T-helper 22 cell (primary cell): Measurements from ENCODE around the gene DNAH5.
"Not testable (repeated sequence)": the region's sequence is repeated elsewhere in the genome, so short reads cannot be mapped to it uniquely, and the experiment has no call there.

Source experiments
- DNase-seq: peaks from one replicate; pipeline ENCODE4 v3.0.0-alpha.2; 2020; ENCODE audit warnings: low read depth

Gene DNAH5

GRCh38 chr5:13843175-13843846 lies 101.2 kb downstream of the DNAH5 start:
- DNase-seq = no peak

GRCh38 chr5:13833440-13833839 lies 111.0 kb downstream of the DNAH5 start:
- no peak for DNase-seq

DNA sequence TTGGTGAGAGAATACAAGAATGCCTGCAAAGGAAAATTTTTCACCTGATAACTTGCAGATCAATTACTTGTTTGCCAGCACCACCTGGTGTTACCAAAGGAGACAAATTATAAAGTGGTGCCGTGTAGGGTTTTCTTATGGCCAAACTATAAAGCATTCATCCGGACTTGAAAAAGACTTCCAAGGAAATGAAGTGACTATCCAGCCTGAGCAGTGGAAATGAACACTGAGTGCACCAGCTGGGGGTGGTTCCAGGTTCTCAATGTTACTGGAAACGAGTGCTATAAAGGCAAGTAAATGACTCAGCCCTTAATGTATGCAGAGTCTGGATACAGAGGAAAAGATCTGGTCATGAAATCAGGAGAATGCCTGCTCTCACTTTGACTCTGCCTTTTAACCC lies 113.1 kb downstream of the DNAH5 start:
- no peak for DNase-seq

DNA sequence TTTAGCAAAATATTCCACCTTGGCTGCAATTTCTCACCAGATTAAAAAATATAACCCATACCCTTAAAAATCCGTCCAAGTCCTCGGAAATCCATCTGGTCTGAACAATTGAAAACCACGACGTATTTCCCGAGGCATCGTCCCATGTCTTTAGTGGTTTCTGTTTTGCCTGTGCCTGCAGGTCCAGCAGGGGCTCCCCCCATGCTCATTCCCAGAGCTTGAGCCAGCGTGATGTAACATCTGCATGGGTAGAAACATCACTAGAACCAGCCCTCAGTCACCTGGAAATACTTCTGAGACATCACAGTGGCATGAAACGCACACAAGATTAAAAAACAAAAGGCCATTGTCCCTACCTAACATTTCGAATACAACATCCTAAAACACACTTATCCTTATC lies 114.0 kb downstream of the DNAH5 start:
- DNase-seq = no peak

DNA sequence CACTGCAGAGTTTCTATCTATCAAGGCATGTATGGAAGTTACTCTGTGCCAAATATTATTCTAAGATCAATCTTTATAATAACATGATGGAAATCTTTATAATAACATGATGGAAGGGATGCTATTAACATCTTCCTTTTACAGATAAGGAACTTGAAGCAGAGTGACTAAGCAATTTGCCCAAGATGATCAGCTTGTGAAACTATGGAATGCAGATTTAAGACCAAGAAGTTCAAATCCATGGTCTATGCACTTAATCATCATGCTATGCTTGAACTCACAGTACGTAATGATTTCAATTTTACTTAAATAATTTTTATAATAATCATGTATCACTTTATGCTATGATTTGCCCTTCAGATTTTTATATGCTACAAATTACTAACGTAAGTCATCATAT lies 123.1 kb downstream of the DNAH5 start:
- DNase-seq = no peak

DNA sequence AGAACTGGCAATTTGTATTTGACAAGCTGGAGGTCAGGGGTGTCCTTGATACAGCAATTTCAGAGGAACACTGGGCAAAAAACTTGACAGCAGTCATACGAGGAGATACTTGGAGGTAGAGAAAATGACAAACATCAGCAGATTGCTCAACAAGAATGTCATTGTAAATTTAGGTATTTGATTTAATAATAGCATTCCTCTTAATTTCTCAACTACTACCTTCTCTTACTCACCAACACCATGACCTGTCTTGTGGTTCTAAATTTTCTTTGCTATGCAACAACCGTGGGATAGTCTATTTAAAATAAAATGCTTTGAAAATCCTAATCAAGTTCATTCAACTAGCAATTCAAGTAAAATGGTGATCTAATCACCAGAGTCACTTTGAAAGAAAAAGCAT lies 128.4 kb downstream of the DNAH5 start:
- DNase-seq = no peak

DNA sequence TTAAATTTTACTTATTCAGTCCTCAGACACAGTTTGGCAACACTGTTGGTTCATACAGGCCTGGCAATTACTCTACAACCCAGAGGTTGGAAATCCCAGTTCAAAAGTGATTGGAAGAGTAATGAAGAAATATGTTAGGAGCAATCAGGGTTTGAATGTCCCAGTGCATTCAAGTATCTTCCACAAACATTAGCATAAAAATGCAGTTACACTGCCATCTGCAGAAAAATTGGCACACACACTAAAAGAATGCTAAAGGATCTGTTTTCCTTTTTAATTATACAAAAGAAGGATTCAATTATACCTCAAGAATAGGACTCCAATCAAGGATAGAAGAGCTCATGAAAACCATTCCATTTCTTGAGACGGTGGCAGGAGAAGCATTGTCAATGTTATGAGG lies 130.2 kb downstream of the DNAH5 start:
- DNase-seq = no peak

GRCh38 chr5:13809921-13810320 lies 134.6 kb downstream of the DNAH5 start:
- DNase-seq = no peak

- no peak for DNase-seq
These were observed 140.2 kb downstream of the DNAH5 start for GRCh38 chr5:13804336-13804735.

DNA sequence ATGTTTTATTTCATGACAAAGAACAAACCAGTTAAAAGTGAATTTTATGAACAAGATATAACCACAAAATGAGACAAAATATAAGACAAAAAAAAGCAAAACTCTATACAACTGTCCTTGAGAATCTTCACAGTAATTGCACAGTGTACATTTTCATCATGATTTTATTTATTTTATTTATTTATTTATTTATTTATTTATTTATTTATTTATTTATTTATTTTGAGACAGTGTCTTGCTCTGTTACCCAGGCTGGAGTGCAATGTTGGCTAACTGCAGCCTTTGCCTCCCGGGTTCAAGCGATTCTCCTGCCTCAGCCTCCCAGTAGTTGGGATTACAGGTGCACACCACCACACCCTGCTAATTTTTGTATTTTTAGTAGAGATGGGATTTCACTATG lies 145.9 kb downstream of the DNAH5 start:
- DNase-seq = not testable (repeated sequence)

GRCh38 chr5:13785781-13786415 lies 158.6 kb downstream of the DNAH5 start:
- DNase-seq = no peak

DNA sequence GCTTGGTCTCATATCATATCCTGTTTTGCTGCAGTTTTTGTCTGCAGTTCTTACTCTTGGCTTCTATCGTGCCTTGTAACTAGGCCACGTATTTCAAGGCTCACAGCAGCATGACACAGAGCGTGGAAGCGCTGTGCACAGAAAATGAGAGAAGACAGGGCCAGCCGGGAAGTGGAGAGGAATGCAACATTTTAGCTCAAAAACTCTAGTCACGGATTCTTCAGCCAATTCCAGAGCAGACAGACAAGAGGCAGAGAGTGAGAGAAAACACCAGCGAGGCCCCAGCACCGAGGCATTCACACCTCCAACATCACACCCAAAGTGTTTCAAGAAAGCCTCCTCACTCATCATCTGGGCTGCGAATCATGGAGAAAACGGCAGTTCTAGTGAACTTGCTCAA lies 160.8 kb downstream of the DNAH5 start:
- no peak for DNase-seq

DNA sequence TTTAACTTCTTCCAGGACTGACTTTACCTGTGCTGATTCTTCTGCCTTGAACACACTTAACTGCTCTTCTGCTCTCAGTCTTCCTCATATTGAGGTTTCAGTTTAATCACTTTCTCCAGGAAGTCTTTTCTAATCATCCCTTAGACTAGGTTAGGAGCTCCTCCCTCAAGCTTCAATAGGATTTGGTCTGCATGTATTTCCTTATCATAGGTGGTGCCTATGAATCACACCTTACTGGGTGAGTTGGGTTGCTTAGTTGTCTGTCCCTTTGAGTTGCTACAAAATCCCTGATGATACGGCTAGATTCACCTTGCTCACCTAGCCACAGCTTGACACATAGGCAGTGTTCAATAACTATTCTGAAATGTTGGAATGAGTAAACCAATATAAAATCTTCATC lies 164.4 kb downstream of the DNAH5 start:
- DNase-seq = no peak

GRCh38 chr5:13773649-13774048 lies 170.8 kb downstream of the DNAH5 start:
- DNase-seq = no peak

GRCh38 chr5:13771011-13771571 lies 173.4 kb downstream of the DNAH5 start:
- DNase-seq = no peak

- DNase-seq = no peak
These were observed 178.3 kb downstream of the DNAH5 start for GRCh38 chr5:13766236-13766635.

DNA sequence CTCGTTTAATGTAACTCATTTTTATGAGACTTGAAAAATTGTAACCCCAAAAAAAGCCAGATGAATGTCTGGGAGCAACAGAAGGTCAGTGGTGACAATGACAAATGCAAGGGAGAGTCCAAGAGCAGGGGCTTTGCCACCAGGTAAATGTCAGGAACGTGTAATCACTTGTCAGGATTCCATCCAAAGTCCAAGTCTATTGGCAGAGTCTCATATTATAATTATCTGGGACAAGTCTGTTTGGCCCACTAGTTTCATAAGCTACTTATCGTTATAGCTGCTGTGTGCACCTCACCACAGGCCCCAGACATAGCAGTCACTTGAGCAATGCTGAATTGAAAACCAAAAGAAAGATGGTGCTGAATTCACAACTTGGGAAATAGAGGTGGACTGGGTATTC lies 180.8 kb downstream of the DNAH5 start:
- no peak for DNase-seq

DNA sequence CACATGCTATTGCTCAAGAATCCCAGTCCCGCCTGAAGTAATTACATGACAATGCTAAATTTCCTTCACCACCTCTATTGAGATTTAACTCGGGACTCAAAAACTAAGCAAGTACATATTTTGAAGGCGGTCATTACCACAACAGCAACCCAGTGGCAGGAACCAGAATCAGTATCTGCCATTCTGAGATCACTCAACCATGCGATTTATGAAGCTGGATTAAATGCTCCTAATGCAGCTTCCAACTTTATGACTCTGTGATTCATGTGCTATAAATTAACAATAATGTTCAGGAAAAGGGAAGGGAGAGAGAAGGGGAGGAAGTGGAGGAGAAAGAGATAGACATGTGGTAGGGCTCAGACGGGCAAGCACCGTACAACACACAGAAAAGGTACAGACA lies 194.7 kb downstream of the DNAH5 start:
- no peak for DNase-seq

DNA sequence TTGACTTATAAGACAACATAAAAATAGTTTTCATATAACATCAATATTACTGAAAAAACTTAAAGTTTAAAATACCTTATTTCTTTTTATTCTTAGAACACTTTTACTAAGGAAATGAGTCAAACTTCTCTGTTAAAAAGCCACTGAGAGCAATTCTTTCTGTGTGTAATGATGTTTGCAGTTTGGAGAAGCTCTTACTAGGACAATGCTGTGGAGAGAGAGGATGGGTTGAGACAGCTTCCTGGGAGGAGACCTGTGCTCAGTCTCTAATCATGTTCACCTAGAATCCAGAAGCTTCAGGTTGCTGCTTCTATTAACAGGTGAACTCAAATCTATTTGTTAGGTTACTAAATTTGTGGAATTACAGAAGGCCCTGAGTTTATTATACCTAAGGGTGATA lies 198.5 kb downstream of the DNAH5 start:
- DNase-seq = no peak

- no peak for DNase-seq
These were observed 199.0 kb downstream of the DNAH5 start for GRCh38 chr5:13745508-13745907.

DNA sequence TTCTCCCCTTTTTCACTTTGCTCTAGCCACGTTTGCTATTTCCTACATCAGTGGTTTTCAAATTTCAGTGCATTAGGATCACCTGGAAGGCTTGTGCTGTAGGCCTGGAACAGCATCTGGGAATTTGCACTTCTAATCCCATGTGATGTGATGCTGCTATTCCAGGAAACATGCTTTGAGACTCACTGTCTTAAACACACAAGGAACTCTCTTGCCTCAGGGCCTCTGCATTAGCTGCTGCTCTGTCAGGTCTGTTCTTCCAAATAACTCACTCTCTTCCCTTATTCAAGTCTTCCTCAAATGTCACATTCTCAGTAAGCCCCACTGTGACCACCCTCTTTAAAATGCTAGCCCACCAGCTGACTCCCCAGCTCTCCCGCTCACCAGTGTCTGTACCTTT lies 204.0 kb downstream of the DNAH5 start:
- DNase-seq = no peak

DNA sequence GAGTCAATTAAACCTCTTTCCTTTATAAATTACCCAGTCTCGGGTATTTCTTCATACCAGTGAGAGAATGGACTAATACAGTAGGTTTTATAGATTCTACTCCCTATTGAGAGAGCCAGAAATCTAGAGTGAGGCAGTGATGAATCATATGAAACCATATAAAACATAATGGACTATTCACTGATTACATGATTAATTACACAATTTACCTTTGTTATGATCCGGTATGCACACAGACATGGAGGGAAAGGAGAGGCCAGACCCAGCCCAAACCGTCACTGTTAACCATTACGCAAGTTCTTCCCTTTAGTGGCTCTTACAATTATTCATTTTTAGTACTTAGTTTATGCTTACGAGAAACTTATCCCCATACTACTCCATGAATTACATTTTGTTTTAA lies 205.0 kb downstream of the DNAH5 start:
- no peak for DNase-seq

DNA sequence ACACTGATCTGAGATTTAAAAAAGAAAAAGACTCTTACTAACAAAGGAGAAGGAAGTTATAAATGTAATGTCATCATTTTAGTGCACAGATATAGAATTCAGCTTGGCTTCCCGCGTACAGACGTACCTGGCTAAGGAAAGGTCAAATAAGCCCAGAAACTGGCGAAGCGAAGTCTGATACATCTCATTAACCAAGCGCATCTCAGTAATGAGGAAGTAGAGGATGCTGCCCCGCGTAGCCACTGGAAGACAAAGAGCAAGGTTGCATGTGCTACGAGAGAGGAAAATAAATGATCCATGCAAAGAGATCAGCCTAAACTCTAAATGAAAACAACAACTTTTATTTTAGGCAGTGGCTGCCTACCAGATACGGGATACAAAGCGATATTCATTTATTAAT lies 208.8 kb downstream of the DNAH5 start:
- no peak for DNase-seq

GRCh38 chr5:13731121-13731628 lies 213.3 kb downstream of the DNAH5 start:
- DNase-seq = no peak
